ENCODE results near the gene MPO.

DNA sequence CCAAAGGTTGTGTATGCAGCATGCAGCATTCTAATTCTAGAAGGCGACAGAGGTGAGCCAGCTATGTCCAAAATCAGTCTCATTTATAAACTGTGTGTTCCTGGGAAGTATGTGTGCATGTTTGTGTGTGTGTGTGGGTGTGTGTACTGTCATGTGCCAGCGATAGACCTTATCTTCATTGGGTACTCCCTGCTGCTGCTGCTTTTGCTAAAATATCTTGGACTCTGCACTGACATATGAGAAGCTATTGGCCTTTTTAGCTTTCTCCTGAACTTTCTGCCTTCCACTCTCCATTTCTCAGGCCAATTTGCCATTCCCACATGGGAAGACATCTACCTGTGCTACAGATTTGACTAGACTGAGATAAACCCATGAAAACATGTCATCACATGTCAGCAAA lies 44.3 kb downstream of the MPO start:
- TF ChIP-seq, protein P1, sequence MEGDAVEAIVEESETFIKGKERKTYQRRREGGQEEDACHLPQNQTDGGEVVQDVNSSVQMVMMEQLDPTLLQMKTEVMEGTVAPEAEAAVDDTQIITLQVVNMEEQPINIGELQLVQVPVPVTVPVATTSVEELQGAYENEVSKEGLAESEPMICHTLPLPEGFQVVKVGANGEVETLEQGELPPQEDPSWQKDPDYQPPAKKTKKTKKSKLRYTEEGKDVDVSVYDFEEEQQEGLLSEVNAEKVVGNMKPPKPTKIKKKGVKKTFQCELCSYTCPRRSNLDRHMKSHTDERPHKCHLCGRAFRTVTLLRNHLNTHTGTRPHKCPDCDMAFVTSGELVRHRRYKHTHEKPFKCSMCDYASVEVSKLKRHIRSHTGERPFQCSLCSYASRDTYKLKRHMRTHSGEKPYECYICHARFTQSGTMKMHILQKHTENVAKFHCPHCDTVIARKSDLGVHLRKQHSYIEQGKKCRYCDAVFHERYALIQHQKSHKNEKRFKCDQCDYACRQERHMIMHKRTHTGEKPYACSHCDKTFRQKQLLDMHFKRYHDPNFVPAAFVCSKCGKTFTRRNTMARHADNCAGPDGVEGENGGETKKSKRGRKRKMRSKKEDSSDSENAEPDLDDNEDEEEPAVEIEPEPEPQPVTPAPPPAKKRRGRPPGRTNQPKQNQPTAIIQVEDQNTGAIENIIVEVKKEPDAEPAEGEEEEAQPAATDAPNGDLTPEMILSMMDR (IDR thresholded peaks at IDR 0.05) = no peak
- no peak for TF ChIP-seq POLR2A (IDR thresholded peaks at IDR 0.05)

Measured in stomach (tissue), 4 donors.